GM12872 (cell line): Measurements from ENCODE around the gene INKA1.

Experiments
- TF ChIP-seq, protein P1 (sequence below): IDR thresholded peaks from 3 replicates; pipeline ENCODE4 v1.5.1; 2011; ENCODE audit warnings: low read depth, mild to moderate bottlenecking, low read length, moderate library complexity; ENCODE audit not compliant: insufficient read depth

The INKA1 gene

DNA sequence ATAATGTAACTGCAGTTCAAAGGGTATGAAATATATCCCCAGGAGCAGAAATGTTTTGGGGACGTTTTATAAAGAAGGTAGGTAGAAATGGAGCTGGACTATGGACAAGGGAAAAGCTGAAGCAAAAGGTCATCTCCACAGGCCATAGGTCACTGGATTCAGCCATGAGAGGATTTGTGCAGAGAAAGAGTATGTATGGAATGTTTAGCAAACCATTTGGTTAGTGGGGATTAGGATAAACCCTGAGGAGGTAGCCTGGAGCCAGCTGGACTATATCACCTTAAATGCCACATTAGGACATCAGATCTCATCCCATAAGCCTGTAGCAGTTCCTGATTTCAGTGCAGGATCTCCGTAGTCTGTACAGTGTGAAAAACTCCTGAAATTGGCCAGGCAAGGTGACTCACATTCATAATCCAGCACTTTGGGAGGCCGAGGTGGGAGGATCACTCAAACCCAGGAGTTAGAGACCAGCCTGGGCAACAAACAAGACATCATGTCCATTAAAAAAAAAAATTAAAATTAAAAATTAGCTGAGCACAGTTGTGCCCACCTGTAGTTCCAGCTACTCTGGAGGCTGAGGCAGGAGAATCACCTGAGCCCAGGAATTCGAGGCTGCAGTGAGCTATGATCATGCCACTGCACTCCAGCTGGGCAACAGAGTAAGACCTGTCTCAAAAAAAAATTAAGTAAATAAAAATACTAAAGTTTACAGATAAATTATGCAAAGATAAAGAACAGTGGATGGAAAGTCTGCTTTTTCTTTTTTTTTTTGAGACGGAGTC is 21.5 kb upstream of the INKA1 start:
- TF ChIP-seq, protein P1, sequence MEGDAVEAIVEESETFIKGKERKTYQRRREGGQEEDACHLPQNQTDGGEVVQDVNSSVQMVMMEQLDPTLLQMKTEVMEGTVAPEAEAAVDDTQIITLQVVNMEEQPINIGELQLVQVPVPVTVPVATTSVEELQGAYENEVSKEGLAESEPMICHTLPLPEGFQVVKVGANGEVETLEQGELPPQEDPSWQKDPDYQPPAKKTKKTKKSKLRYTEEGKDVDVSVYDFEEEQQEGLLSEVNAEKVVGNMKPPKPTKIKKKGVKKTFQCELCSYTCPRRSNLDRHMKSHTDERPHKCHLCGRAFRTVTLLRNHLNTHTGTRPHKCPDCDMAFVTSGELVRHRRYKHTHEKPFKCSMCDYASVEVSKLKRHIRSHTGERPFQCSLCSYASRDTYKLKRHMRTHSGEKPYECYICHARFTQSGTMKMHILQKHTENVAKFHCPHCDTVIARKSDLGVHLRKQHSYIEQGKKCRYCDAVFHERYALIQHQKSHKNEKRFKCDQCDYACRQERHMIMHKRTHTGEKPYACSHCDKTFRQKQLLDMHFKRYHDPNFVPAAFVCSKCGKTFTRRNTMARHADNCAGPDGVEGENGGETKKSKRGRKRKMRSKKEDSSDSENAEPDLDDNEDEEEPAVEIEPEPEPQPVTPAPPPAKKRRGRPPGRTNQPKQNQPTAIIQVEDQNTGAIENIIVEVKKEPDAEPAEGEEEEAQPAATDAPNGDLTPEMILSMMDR: no peak

DNA sequence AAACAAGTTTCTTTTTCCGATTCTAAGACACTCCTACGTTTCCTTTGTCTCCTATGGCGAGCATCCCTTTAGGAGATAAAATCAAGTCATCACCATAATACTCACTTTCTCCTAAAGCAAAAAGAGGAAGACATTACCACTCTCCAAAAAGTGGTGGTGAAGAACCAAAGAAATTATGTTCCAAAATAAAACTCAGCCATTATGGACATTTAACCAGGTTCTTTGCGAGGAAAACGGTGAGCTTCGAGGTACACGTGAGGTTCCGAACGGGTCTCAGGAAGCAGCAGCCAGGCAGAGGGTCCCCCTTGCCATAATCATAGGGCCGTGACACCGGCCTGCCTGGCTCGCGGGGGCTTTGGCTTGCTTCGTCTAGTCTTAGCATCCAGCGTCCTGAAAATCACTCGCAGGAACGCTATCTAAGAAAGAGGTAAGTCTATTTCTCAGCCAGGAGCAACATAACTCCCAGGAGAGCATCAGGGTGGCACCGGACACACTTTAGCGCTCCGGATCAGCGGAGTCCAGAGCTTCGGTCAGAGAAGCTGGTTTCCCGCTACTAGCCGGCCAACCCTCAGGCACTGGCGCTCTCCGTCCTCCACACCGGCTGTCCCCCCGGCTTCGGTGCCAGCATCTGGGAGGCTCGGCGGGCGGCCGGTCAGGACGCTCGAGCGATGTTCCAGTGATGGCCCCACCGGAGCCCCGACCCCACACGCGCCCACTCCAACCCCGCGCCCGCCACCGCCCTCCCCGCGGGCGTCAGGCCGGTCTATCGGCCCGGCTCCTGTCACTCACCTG is 17.3 kb upstream of the INKA1 start:
- TF ChIP-seq, protein P1: no peak

DNA sequence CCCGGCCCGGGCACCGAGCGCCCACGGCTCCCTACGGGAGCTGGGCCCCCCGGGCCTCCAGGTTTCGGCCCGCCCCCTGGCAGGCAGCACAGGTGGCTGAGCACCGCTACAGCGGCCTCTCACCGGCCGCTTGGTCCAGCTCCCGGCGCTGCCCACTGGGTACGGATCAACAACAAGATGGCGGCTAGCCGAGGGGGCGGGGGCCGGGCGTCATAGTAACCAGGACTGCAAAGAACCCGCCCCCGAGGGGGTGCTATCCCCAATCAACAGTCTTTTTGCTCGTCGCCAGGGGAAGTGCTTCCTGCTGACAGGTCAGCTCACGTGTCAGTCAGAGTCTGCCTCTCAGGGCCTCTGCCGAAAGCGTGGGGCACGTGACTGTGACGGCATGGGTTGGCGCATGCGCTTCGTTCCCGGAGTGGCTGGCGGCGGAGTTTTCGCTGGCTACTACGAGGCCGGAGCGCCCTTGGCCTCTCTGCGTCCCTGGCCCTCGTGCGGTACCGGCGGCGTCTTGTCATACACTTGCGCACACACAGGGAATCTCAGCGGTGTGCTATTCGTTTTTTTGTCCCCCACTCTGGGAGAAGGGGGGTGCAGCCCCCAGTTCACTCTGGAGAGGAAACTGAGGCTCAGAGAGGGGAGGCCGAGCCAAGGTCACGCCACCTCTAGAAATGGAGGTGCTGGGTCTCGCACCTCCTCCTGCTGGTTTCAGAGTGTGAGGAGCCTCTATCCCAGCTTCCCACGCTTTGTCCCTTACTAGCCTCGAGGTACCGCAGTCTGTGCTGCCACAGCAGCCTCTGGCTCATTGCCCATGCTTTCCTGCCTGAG is 16.5 kb upstream of the INKA1 start, which contains the start of gene IP6K1:
IP6K1 (minus strand) TSS at position 186 of the 825 bp plus-strand sequence. CDS start 38,502 bp downstream, outside the sequence.
- TF ChIP-seq, protein P1: no peak

DNA sequence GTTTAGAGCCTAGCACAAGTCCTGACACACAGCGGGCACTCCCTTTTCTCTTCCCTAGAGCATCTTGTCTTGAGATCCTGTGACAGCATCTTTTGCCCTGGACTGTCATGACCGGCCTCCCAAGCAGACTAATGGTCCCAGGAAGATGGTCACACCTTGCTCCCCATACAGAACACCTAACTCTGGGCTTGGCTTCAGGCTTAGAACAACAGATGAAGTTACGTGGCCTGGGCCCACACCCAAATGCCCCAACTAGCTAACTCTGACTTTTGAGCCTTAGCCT is 15.9 kb upstream of the INKA1 start:
- TF ChIP-seq, protein P1: no peak

DNA sequence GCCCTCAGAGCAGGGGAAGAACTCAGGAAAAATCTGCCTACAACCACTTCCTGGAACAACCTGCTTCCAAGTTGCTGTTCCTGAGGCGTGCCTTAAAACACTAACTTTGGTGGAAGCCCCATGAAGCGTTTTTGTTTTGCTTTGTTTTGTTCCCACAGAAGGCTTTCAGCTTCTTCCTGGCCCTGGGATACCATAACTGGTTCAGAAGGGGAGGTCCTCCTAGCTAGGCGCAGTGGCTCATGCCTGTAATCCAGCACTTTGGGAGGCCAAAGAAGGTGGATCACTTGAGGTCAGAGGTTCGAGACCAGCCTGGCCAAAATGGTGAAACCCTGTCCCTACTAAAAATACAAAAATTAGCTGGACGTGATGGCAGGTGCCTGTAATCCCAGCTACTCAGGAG is 15.5 kb upstream of the INKA1 start:
- TF ChIP-seq, protein P1: no peak

DNA sequence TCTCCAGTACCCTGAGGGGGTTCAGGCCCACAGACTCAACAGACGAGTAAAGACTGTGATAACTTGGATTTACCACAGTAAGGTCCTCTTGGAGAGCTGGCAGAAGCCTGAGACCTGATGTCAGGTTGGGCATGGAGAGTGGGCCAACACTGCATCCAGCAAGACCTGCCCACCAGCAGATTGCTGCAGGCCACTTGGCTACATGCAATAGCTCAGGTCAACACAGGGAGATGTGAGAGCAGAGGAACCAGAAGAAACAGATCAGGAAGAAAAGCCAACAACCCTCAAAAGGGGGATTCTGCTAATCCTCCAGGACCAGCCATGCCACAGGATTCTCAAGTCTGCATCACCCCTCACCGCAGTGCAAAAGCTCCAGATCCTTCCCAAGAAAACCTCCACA is 15.0 kb upstream of the INKA1 start:
- TF ChIP-seq, protein P1: no peak
